GM19372 (cell line): ENCODE results near the gene ARHGAP22.

Source experiments
- ATAC-seq: cut with Tn5 transposase; IDR thresholded peaks from one replicate; pipeline ENCODE4 v1.9.1; 2021; ENCODE audit warnings: mild to moderate bottlenecking, low read depth, moderate library complexity; ENCODE audit not compliant: unreplicated experiment

The ARHGAP22 gene

GRCh38 chr10:48555310-48556042 lies 49.4 kb downstream of the ARHGAP22 start:
- no peak for ATAC-seq

DNA sequence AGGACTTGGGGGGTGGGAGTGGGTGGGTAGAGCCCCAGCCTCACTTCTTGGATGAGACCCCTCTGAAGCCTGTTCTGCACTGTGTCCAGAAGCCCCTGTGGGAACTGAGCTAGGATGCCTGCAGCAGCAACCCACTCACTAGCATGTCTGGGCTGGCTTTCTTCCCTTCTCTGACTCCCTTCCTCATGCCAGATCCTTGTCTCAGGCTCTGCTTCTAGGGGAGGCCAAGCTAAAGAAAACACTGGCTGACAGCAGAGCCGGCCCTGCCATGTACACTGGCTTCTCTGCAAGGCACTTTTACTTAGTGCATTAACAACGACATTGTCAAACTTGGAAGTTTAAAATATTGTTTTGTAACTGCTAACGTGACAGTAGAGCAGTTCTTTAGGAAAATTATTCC lies 50.2 kb downstream of the ARHGAP22 start:
- no peak for ATAC-seq

- no peak for ATAC-seq
These were observed 50.6 kb downstream of the ARHGAP22 start for GRCh38 chr10:48554246-48554645.

DNA sequence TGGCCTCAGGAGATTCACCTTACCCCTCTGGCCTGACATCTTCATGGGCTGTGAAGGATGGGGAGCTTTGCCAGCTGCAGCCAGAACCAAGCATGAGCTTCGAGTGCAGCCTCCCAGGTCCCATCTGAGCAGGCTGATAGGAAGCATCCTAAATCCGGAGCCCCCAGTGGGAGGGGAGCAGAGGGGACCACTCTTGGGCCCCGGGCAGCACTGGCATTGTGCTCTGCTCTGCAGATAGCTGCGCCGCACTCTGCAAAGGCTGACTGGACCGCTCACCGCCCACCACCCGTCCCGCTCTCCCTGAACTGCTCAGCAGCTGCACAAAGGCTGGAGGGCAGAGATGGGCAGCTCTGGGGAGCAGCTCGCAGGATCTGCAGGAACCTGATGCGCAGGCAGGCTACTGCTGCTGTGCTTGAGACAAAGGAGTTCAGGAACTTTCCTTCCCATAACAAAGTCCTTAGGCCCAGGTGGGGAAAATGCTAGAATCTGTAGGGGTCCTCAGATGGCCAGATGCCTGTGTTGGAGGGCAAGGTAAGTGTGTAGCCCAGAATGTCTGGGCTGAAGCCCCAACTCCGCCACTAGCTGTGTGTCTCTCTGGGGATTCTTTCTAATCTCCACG lies 51.8 kb downstream of the ARHGAP22 start:
- no peak for ATAC-seq

DNA sequence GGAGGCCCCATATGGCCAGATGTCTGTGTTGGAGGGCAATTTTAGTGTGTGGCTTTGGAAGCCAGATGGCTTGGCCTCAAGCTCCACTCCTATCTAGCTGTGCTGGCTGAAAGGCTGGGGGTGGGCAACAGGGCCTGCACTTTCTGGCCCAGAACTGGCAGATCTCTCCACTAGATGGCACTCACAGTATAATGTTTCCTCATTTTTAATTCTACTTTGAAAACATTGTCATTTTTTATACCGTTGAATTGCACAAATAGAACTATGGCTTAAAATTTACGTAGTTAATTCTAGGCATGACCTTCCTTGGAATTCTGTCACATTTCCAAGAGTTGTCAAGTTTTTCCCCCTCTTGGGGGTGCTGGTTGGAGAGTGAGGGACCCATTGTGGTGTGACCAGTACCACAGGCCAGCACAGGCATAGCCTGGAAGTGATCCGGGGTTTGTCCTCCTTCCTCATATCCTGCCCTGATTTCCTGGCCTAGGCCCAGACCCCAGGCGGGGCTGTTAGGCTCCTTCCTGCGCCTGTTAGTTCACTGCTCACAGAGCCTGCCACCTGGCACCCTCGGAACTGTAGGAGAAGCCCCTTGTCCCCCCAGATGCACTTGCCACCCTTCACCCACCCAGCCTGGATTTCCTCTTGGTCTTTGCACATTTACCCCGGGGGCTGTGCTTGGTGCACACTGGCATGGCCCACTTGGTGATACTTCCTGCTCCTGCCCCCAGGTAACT lies 52.8 kb downstream of the ARHGAP22 start:
- no peak for ATAC-seq

GRCh38 chr10:48550977-48551376 lies 53.9 kb downstream of the ARHGAP22 start:
- ATAC-seq, result no peak

- no peak for ATAC-seq
These were observed 54.7 kb downstream of the ARHGAP22 start for GRCh38 chr10:48550071-48550691.

GRCh38 chr10:48549236-48549635 lies 55.6 kb downstream of the ARHGAP22 start:
- ATAC-seq, result no peak

DNA sequence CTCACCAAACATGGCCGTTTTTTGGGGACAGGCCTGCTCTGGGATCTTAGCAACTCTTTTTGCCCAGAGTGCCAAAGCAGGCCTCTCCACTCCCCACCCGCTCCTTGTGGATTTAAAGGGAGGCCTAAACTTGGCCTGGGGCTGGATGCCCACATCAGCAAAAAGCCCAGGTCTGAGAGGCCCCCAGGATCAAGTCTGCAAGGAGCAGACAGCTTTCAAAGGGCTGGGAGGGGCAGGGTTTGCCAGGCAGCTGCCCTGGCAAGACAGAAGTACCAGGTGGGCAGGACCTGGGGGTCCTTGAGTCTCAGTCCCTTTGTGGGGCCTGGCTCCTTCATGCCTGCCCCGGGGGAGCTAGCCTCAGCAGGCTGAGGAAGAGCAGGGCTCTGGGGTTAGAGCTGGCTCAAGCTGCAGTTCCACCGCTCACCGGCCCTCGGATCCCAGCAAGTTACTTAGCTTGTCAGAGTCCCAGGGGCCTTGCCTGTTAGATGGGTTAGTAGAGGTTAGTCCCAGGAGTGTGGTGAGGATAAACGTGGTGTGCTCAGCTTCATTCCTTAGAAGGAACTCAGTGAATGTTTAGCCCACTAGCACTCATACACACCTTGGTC lies 56.2 kb downstream of the ARHGAP22 start:
- no peak for ATAC-seq

GRCh38 chr10:48547981-48548380 lies 56.9 kb downstream of the ARHGAP22 start:
- ATAC-seq, result no peak

GRCh38 chr10:48547061-48547895 lies 57.6 kb downstream of the ARHGAP22 start:
- no peak for ATAC-seq

GRCh38 chr10:48545462-48546145 lies 59.3 kb downstream of the ARHGAP22 start:
- ATAC-seq, result no peak

DNA sequence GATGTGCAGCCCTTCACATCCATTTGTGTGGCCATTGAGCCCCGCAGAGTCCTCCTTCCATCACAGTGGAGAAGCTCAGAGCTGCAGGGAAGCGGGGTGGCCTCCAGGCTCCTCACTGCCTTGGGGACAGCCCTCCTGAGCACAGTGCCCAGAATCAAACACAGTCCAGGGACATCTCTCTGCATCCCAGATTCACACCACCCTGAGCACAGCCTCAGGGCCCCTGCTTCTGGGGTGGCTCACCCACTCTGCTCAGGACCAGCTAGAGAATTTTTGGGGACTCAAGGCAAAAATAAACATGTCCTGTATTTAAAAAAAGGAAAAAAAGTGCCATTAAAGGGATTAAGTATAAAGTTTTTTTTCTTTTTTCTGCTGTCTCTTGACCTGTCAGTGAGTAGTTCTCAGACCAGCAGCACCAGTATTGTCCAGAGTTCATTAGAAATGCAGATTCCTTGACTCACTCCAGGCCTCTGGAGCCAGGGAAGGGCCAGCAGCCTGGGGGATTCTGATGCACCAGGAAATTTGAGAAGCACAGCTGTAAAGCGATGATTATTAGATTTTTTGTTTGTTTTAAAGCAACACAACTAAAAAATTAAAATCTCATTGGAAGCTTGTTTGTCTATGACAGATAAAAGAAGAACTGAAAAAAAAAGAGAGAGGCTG lies 61.6 kb downstream of the ARHGAP22 start:
- ATAC-seq, result no peak

DNA sequence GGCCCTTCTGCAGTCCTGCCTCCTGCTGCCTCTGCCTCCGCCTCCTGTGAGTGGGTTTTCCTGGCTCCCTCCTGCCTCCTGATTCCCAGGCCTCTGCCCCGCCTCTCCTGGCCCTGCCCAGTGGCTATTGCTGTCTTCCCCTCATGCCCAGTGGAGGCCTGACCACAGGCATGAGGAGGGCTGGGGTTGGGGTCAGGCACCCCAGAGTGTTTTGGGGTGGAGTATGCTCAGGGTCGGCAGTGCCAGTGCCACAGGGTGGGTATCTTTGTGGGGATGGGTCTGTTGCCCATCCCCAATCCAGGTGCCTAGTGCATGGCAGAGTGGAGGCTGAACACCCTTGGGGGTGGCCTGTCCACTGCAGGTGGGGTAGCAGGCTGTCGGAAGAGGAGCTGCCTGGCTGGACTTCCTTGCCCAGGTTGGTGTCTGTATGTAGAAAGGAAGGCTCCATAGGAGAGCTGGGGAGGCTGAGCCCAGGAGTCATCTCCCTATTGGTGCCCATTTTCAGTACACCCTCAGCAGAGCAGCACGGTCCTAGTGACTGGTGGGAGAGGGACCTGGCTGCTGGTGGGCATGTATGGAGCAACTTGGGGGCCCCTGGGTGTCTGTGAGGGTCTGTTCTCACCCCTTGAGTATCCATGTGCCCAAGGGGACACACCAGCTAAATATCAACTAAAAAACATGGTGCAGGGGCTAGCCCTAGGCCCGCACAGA lies 62.2 kb downstream of the ARHGAP22 start:
- ATAC-seq, result no peak

GRCh38 chr10:48541144-48541795 lies 63.6 kb downstream of the ARHGAP22 start:
- no peak for ATAC-seq

DNA sequence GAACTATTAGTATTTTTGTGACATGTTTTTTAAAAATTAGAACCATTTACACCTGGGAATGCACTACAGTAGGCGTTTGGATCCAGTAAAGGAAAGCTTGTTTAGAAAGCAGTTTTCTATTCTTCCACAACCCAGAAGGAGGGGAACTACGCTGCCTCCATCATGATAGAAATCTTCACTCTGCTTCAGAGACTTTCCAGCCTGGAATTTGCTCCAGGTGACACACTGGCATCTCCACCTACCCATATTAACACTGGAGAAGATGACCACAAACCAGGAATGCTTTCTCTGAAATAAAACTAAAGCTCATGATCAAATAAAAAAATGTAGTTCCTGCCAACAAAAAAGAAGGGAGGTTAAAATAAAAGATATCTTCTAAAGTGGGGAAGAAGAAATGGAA lies 66.3 kb downstream of the ARHGAP22 start:
- no peak for ATAC-seq
